PC-9 (cell line): ENCODE results near the gene LAMC3.

ENCODE experiments used
- CTCF ChIP-seq: fragments of 200-600 bp; sonication (generic); conservative IDR thresholded peaks from 2 replicates; pipeline ENCODE4 v1.6.1; 2017; ENCODE audit warnings: mixed run types, antibody characterized with exemption, mild to moderate bottlenecking, moderate library complexity
- EZH2 ChIP-seq: fragments of 200-600 bp; sonication (generic); IDR thresholded peaks from 2 replicates; pipeline ENCODE4 v1.8.0; 2017; ENCODE audit warnings: antibody characterized with exemption, low read depth

DNA sequence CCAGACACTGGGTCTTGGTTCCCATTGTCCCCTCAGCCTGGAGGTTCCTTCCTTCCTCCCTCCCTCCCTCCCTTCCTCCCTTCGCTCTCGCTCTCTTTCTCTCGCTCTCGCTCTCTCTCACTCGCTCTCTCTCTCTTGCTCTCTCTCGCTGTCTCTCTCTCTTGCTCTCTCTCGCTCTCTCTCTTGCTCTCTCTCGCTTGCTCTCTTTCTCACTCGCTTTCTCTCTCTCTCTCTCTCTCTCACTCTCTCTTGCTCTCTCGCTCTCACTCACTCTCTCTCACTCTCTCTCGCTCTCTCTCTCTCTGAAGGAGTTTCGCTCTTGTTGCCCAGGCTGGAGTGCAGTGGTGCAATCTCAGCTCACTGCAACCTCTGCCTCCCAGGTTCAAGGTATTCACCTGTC lies 23.4 kb downstream of the LAMC3 start:
- TF ChIP-seq CTCF (no peak), EZH2 (no peak)
